K562 (cell line): ENCODE measurements around the gene SETD1B. TPM values are rescaled to one million over a fixed set of nuclear protein-coding genes. Genes with fewer than 3 reads are reported as not detected.

Experiments used
- ATAC-seq: fragments of 200-7000 bp; cut with Tn5 transposase; 3 replicates; pipeline ENCODE4 v1.9.1; 2020; ENCODE audit warnings: moderate library complexity
- BruUV-seq: library from RNA; stranded (reverse); fragments of 400-500 nt; replicated peaks from 2 replicates; lab custom pipeline; 2021; lab: Mats Ljungman, UMichigan
- CTCF ChIA-PET: fragments of 300-600 bp; formaldehyde crosslinking; extraction: SDS; loops from one replicate; lab custom pipeline; 2021; ENCODE audit warnings: low intra/inter-chr PET ratio; lab: Yijun Ruan, JAX
- POLR2A ChIA-PET: fragments of 300-600, 350-650 bp; sonication (Branson Sonifier 250); formaldehyde crosslinking; extraction: SDS; loops from one replicate; lab custom pipeline; 2021; ENCODE audit warnings: antibody characterized with exemption, inconsistent platforms; lab: Yijun Ruan, JAX
- DNase-seq, 4 experiments: peaks; one replicate each; pipeline versions ENCODE4 v3.0.0 to v3.0.0-alpha.2; 2011 to 2018; ENCODE audit warnings: low spot score in 3 of 4, mixed read lengths in 3 of 4; ENCODE audit errors: extremely low read depth in 1 of 4
- FAIRE-seq: peaks from 2 replicates; lab custom pipeline; 2011; peaks lifted over from hg19 to GRCh38; lab: Jason Lieb, UNC
- H2AFZ ChIP-seq: 2 replicates; pipeline ENCODE4 v1.6.0; 2011; ENCODE audit warnings: low read depth, low read length, control low read depth, inconsistent platforms
- H3K27ac ChIP-seq: fragments of 200-600 bp; 3 replicates; pipeline ENCODE4 v1.8.0; 2011; ENCODE audit warnings: low read depth, mild to moderate bottlenecking, control low read depth, inconsistent platforms, low read length, moderate library complexity, mixed read lengths; ENCODE audit errors: extremely low read depth
- H3K27me3 ChIP-seq, 2 experiments: fragments of 300-600 bp in 1 of 2; 2 replicates in 1 of 2; 3 replicates in 1 of 2; pipeline versions ENCODE4 v1.6.0 to v1.8.0; 2011; ENCODE audit warnings: inconsistent platforms in 2 of 2, low read length in 2 of 2, mild to moderate bottlenecking in 1 of 2, mixed read lengths in 1 of 2, moderate library complexity in 1 of 2; ENCODE audit not compliant: control insufficient read depth in 2 of 2, insufficient read depth in 2 of 2
- H3K36me3 ChIP-seq: fragments of 300-600 bp; 3 replicates; pipeline ENCODE4 v1.8.0; 2011; ENCODE audit warnings: mild to moderate bottlenecking, low read length, inconsistent platforms; ENCODE audit not compliant: control insufficient read depth, insufficient read depth
- H3K4me1 ChIP-seq, 2 experiments: fragments of 200-600 bp in 1 of 2; replicated peaks in 1 of 2; 2 replicates in 1 of 2; 3 replicates in 1 of 2; pipeline versions ENCODE4 v1.5.1 to v1.8.0; 2011; ENCODE audit warnings: inconsistent platforms in 2 of 2, low read length in 2 of 2, mild to moderate bottlenecking in 1 of 2, mixed read lengths in 1 of 2, moderate library complexity in 1 of 2; ENCODE audit not compliant: control insufficient read depth in 2 of 2, insufficient read depth in 2 of 2
- H3K4me2 ChIP-seq: 2 replicates; pipeline ENCODE4 v1.6.1; 2011; ENCODE audit warnings: low read length, control low read depth, inconsistent platforms, mixed read lengths; ENCODE audit not compliant: insufficient read depth
- H3K4me3 ChIP-seq: fragments of 200-600 bp; sonication (generic), shearing (Covaris generic); 2 replicates; pipeline ENCODE4 v1.5.1; 2016; ENCODE audit warnings: control low read depth, inconsistent platforms
- H3K79me2 ChIP-seq: fragments of 200-600 bp; 3 replicates; pipeline ENCODE4 v1.8.0; 2011; ENCODE audit warnings: low read length, inconsistent platforms; ENCODE audit not compliant: control insufficient read depth, insufficient read depth
- H3K9ac ChIP-seq, 2 experiments: 2 replicates each; pipeline versions ENCODE4 v1.6.0 to v1.6.1; 2011; ENCODE audit warnings: low read depth in 2 of 2, low read length in 2 of 2, control low read depth in 1 of 2, inconsistent platforms in 1 of 2, mild to moderate bottlenecking in 1 of 2, mixed read lengths in 1 of 2; ENCODE audit not compliant: insufficient read depth in 1 of 2
- H3K9me1 ChIP-seq: one replicate; pipeline ENCODE4 v1.6.0; 2011; ENCODE audit warnings: inconsistent platforms, mild to moderate bottlenecking, low read length, moderate library complexity; ENCODE audit not compliant: control insufficient read depth, insufficient read depth
- H3K9me3 ChIP-seq: replicated peaks from 2 replicates; pipeline ENCODE4 v1.5.1; 2011; ENCODE audit warnings: low read depth, low read length, inconsistent platforms; ENCODE audit not compliant: control insufficient read depth, insufficient read depth
- H4K20me1 ChIP-seq: replicated peaks from 2 replicates; pipeline ENCODE4 v1.6.1; 2011; ENCODE audit warnings: low read length, inconsistent platforms, mixed read lengths; ENCODE audit not compliant: control insufficient read depth, insufficient read depth
- BCOR ChIP-seq: fragments of 450-650 bp; IDR thresholded peaks from 2 replicates; pipeline ENCODE4 v1.6.1; 2016
- HDAC2 ChIP-seq: fragments of 450-650 bp; IDR thresholded peaks from 2 replicates; pipeline ENCODE4 v1.6.1; 2016; ENCODE audit warnings: mild to moderate bottlenecking
- KDM1A ChIP-seq, 2 experiments: fragments of 450-650 bp; IDR thresholded peaks; 2 replicates each; pipeline ENCODE4 v1.6.1; 2016; ENCODE audit warnings: mild to moderate bottlenecking in 2 of 2
- RFX5 ChIP-seq: IDR thresholded peaks from 2 replicates; pipeline ENCODE4 v1.6.1; 2011; ENCODE audit warnings: low read depth, mild to moderate bottlenecking, improper control_type of control experiment, low read length
- XRCC5 ChIP-seq: fragments of 200-400 bp; formaldehyde crosslinking; IDR thresholded peaks from 2 replicates; pipeline ENCODE4 v1.6.1; 2017; ENCODE audit warnings: low read depth, mild to moderate bottlenecking, low read length
- ZNF121 ChIP-seq: sonication (generic); formaldehyde crosslinking; conservative IDR thresholded peaks from 2 replicates; pipeline ENCODE4 v1.8.0; 2022; ENCODE audit warnings: missing genetic modification reagents
- ZNF239 ChIP-seq: fragments of 250-450 bp; sonication (Bioruptor Pico); IDR thresholded peaks from 2 replicates; pipeline ENCODE4 v1.4.0; 2020; ENCODE audit warnings: mild to moderate bottlenecking
- WGBS: fragments of 100-300 bp; shearing (Covaris generic); methylation state at CpG from one replicate; pipeline ENCODE4 v1.1.6; 2016; ENCODE audit warnings: low coverage, mixed read lengths; ENCODE audit not compliant: insufficient coverage; ENCODE audit errors: missing lambda C conversion rate; 5-methylcytosine and 5-hydroxymethylcytosine counted together
- in situ Hi-C: fragments of 300-500 bp; cut with MboI; formaldehyde crosslinking; loops from 4 replicates; pipeline ENCODE4 v1.15.0; 2018; ENCODE audit warnings: inconsistent platforms, mixed read lengths
- intact Hi-C: fragments of 100-400 bp; cut with micrococcal nuclease; formaldehyde crosslinking; loops from 2 replicates; pipeline ENCODE4 v1.14.2; 2022
- polyA plus RNA-seq, 8 experiments: library from polyadenylated mRNA; depleted of rRNA in 4 of 8; stranded (reverse) in 5 of 8; unstranded in 3 of 8; fragments of >200 nt; fragmentation: Nextera tagmentation in 2 of 8; fragmentation: Illumina TruSeq in 1 of 8; extraction: Ambion mirVana in 2 of 8; extraction: Trizol in 1 of 8; gene quantifications; 2 replicates each; pipeline versions ENCODE4 v1.2.1 to v1.2.3, GENCODE V29; 2011 to 2014; ENCODE audit warnings: inconsistent platforms in 1 of 8, missing spikeins in 1 of 8
- total RNA-seq, 7 experiments: library from RNA; depleted of rRNA in 6 of 7; stranded (reverse); fragments of >200 nt in 6 of 7; fragmentation: Illumina TruSeq in 2 of 7; extraction: Trizol in 2 of 7; gene quantifications; 2 replicates each; pipeline versions ENCODE4 v1.2.1 to v1.2.3, GENCODE V29; 2011 to 2021; ENCODE audit warnings: low replicate concordance in 1 of 7
- TF ChIP-seq, protein P1 (sequence below), 2 experiments: fragments of 150-350 bp in 1 of 2; IDR thresholded peaks; 2 replicates each; pipeline ENCODE4 v1.6.1; 2012 to 2016; ENCODE audit warnings: low read depth in 2 of 2, low read length in 2 of 2, mild to moderate bottlenecking in 1 of 2, moderate library complexity in 1 of 2

The SETD1B gene
- total and polyA plus RNA-seq, 9 of the 15 experiments (the other 6 are each of a cell fraction or from before 2014, with no cell fraction given) = 0.48 to 26.6 (median 2.3) TPM

GRCh38 chr12:121769297-121769830 is 34.4 kb upstream of the SETD1B start:
- H3K9ac ChIP-seq = peak overlapping the region in 1 of 2 experiments; percentile 85; a peak in 1 of 4 replicates
- 82% methylated on average over 7 of the region's 9 CpGs for WGBS
- no peaks in the 10 kb centered on the region for H3K79me2 ChIP-seq
- ChIA-PET POLR2A (interaction anchor here (0.7 to 1.1 kb wide), 4 partner anchors 25 to 275 kb away, joined by 3 to 4 read pairs (median 3); no protein-coding TSS in a partner anchor), CTCF (no interaction called here)
- no peak overlapping the region; the same call in 2 of the 3 replicates for H3K27ac ChIP-seq
- H4K20me1 ChIP-seq = no peaks in the 10 kb centered on the region
- no TSS peak for BruUV-seq
- no peak overlapping the region for H2AFZ ChIP-seq
- H3K36me3 ChIP-seq = peaks cover 22% of the 10 kb centered on the region; the same call in 2 of the 3 replicates
- H3K4me2 ChIP-seq = 0 out of 2 replicates have a peak overlapping the region, but pooled peaks have one; percentile 31
- DNase-seq (no peak), ATAC-seq (no peak), FAIRE-seq (no peak)
- in situ Hi-C loops = loop anchor here (5.0 kb wide), 1 partner anchor 77 kb away; no protein-coding TSS in a partner anchor
- no peaks in the 10 kb centered on the region for H3K9me3 ChIP-seq
- intact Hi-C loops = no loop called here
- no peaks in the 10 kb centered on the region for H3K9me1 ChIP-seq
- peaks cover 18 to 42% of the 10 kb centered on the region in 2 experiments; a peak in 4 of 5 replicates for H3K4me1 ChIP-seq
- no peak overlapping the region for H3K4me3 ChIP-seq
- no peaks in the 10 kb centered on the region for H3K27me3 ChIP-seq
- no peak for TF ChIP-seq ZNF239 (CRISPR knock-in tag)
- no peak for TF ChIP-seq XRCC5
- TF ChIP-seq BCOR = peak; percentile 67; the same call in 1 of the 2 replicates
- TF ChIP-seq ZNF121 (CRISPR knock-in tag) = peak; percentile 93
- 0 out of 2 replicates have a peak, but pooled peaks have one; percentile 14 for TF ChIP-seq HDAC2
- TF ChIP-seq, protein P1, sequence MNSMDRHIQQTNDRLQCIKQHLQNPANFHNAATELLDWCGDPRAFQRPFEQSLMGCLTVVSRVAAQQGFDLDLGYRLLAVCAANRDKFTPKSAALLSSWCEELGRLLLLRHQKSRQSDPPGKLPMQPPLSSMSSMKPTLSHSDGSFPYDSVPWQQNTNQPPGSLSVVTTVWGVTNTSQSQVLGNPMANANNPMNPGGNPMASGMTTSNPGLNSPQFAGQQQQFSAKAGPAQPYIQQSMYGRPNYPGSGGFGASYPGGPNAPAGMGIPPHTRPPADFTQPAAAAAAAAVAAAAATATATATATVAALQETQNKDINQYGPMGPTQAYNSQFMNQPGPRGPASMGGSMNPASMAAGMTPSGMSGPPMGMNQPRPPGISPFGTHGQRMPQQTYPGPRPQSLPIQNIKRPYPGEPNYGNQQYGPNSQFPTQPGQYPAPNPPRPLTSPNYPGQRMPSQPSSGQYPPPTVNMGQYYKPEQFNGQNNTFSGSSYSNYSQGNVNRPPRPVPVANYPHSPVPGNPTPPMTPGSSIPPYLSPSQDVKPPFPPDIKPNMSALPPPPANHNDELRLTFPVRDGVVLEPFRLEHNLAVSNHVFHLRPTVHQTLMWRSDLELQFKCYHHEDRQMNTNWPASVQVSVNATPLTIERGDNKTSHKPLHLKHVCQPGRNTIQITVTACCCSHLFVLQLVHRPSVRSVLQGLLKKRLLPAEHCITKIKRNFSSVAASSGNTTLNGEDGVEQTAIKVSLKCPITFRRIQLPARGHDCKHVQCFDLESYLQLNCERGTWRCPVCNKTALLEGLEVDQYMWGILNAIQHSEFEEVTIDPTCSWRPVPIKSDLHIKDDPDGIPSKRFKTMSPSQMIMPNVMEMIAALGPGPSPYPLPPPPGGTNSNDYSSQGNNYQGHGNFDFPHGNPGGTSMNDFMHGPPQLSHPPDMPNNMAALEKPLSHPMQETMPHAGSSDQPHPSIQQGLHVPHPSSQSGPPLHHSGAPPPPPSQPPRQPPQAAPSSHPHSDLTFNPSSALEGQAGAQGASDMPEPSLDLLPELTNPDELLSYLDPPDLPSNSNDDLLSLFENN (IDR thresholded peaks at IDR 0.05; ENCODE audit: low read depth in 2 of 2, low read length in 2 of 2) = no peak
- 0 out of 4 replicates have a peak, but pooled peaks of 1 of the 2 experiments have one; percentile 10 for TF ChIP-seq KDM1A (IDR thresholded peaks at IDR 0.05)
- TF ChIP-seq RFX5 = no peak
